Nasal cavity respiratory epithelium epithelial cell of viscerocranial mucosa (primary cell): ENCODE measurements around the gene WDR31. TPM values are rescaled to one million over a fixed set of nuclear protein-coding genes. Genes with fewer than 3 reads are reported as not detected.

Source experiments
- total RNA-seq: library from RNA; depleted of rRNA; stranded (reverse); fragments of >200 nt; gene quantifications from 2 replicates; pipeline ENCODE4 v1.2.3, GENCODE V29; 2014

WDR31 gene
- 4.1 and 4.8 TPM in 2 replicates for total RNA-seq

GRCh38 chr9:113340011-113340699 lies at the start of gene WDR31:
TSS of gene WDR31 (minus strand) at chr9:113340275. CDS start at chr9:113332022, 8,253 bp downstream.

GRCh38 chr9:113376634-113377567 lies 36.8 kb upstream of the WDR31 start, which contains the start of gene HDHD3:
TSS of gene HDHD3 (minus strand) at chr9:113376986. CDS start at chr9:113374354, 2,632 bp downstream.

GRCh38 chr9:113349445-113350094 lies 9.5 kb upstream of the WDR31 start, which contains the start of gene BSPRY:
TSS of gene BSPRY (plus strand) at chr9:113349541. CDS start at chr9:113349580, 39 bp downstream.

GRCh38 chr9:113302792-113303418 lies 37.2 kb downstream of the WDR31 start, which contains the start of gene RNF183:
TSS of gene RNF183 (minus strand) at chr9:113303376. CDS start at chr9:113298184, 5,192 bp downstream.

GRCh38 chr9:113275157-113276131 lies 64.6 kb downstream of the WDR31 start, which contains the start of the genes CDC26 and PRPF4:
TSS of gene CDC26 (minus strand) at chr9:113275572. CDS start at chr9:113272507, 3,065 bp downstream.
TSS of gene PRPF4 (plus strand) at chr9:113275658. CDS start at chr9:113275744, 86 bp downstream.

Other genes with a start within 250 kb of the WDR31 start
- 48.1 and 81.7 TPM in 2 replicates for gene SLC31A2, start 189.3 kb downstream of the WDR31 start, total RNA-seq
- 12.3 and 27.1 TPM in 2 replicates for gene FKBP15, start 119.0 kb downstream of the WDR31 start, total RNA-seq
- gene SLC31A1, start 118.7 kb downstream of the WDR31 start, total RNA-seq = 42.5 and 44.1 TPM in 2 replicates
- gene CDC26, start 64.7 kb downstream of the WDR31 start, total RNA-seq = 20.5 and 23.8 TPM in 2 replicates
- gene PRPF4, start 64.6 kb downstream of the WDR31 start, total RNA-seq = 49.2 and 59.5 TPM in 2 replicates
- 0.50 TPM in 1 of 2 replicates, not detected in the other for gene RNF183, start 36.9 kb downstream of the WDR31 start, total RNA-seq
- gene BSPRY, start 9.3 kb upstream of the WDR31 start, total RNA-seq = 6.1 and 6.5 TPM in 2 replicates
- gene HDHD3, start 36.7 kb upstream of the WDR31 start, total RNA-seq = 17.1 and 19.4 TPM in 2 replicates
- 2.4 and 12.2 TPM in 2 replicates for gene ALAD, start 61.0 kb upstream of the WDR31 start, total RNA-seq
- 51.9 and 56.6 TPM in 2 replicates for gene POLE3, start 70.4 kb upstream of the WDR31 start, total RNA-seq
- 0.34 and 0.71 TPM in 2 replicates for gene C9orf43, start 70.5 kb upstream of the WDR31 start, total RNA-seq
- gene RGS3, start 123.5 kb upstream of the WDR31 start, total RNA-seq = 32.0 and 37.6 TPM in 2 replicates